HL-60/S4 treated with phorbol 12-myristate 13-acetate at 8.2 ng/mL for 4 days and 3 days (cell line): Measurements from ENCODE around the gene CXCL17.
"Not testable (repeated sequence)": the region's sequence is repeated elsewhere in the genome, so short reads cannot be mapped to it uniquely, and the experiment has no call there.

Source experiments
- in situ Hi-C: fragments of 300-500 bp; cut with MboI; formaldehyde crosslinking; loops from 2 replicates; pipeline ENCODE4 v1.15.0; 2022; ENCODE audit warnings: low sequenced_read_pairs

The CXCL17 gene, protein sequence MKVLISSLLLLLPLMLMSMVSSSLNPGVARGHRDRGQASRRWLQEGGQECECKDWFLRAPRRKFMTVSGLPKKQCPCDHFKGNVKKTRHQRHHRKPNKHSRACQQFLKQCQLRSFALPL

GRCh38 chr19:42442833-42443232 is at the start of gene CXCL17:
Gene CXCL17 (minus strand): TSS chr19:42442946. CDS start chr19:42442832, 114 bp downstream.
- in situ Hi-C loops = no loop called here

DNA sequence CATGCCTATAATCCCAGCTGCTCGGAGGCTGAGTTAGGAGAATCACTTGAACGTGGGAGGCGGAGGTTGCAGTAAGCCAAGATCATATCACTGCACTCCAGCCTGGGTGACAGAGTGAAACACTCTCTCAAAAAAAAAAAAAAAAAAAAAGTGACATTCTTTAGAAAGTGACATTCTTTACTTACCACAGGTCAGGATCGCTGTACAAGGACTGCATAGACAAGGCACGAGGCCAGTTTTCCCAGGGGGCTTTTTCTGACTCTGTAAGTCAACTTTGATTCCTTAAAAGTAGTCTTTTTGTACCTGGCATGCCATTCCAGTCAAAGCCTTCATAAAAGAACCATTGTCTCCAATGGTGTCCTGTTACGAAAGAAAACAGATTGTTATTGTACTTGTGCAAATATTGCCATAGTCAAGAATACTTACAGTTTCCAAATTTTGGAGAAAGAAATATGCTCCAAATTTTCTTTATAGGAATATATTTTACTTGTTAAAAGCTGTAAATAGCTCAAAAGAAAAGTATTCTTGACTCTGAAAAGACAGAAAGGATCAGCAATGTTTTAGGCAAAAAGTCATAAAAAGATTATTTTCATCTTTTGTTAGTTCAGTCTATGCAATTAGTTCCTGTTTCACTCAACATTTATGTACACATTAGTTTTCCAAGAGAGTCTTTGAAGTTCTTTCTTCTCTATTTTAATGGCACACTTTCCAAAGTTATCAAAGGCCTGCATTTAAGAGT is 46.2 kb upstream of the CXCL17 start:
- in situ Hi-C loops = no loop called here

DNA sequence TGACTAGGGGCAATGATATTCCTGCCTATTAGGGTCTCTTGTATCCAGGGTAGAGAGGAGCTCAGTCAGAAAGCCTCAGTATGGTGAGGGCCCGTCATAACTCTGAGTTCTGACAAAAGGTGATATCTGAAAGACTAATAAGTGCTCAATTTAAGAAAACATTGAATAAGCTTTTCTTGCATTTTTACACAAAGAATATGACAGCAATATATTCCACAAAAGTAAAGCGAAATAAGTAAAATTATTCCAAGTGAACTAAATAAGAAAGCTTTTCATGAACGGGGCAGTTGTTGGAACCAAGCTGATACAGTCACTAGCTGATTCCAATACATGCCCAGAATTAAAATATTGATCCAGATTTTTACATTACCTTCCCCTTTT is 45.0 kb upstream of the CXCL17 start:
- in situ Hi-C loops = no loop called here

DNA sequence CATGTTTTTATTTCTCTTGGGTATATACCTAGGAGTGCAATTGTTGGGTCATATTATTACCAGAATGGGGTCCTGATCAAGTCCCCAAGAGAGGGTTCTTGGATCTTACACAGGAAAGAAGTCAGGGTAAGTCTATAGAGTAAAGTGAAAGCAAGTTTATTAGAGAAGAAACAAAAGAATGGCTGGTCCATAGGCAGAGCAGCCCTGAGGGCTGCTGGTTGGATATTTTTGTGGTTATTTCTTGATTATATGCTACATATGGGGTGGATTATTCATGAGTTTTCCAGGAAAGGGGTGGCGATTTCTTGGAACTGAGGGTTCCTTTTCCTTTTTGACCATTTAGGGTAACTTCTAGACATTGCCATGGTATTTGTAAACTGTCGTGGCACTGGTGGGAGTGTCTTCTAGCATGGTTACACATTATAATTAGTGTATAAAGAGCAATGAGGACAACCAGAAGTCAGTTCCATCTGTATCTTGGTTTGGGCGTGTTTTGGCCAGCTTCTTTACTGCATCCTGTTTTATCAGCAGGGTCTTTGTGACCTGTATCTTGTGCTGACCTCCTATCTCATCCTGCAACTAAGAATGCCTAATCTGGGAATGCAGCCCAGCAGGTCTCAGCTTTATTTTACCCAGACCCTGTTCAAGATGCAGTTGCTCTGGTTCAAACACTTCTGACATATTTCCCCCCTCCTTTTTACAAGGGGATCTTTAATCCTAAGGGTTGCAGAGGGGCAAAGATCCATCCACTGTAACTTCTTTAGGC is 44.5 kb upstream of the CXCL17 start:
- in situ Hi-C loops = no loop called here

- in situ Hi-C loops = not testable (repeated sequence)
Measured at GRCh38 chr19:42485036-42485435, 42.3 kb upstream of the CXCL17 start.

DNA sequence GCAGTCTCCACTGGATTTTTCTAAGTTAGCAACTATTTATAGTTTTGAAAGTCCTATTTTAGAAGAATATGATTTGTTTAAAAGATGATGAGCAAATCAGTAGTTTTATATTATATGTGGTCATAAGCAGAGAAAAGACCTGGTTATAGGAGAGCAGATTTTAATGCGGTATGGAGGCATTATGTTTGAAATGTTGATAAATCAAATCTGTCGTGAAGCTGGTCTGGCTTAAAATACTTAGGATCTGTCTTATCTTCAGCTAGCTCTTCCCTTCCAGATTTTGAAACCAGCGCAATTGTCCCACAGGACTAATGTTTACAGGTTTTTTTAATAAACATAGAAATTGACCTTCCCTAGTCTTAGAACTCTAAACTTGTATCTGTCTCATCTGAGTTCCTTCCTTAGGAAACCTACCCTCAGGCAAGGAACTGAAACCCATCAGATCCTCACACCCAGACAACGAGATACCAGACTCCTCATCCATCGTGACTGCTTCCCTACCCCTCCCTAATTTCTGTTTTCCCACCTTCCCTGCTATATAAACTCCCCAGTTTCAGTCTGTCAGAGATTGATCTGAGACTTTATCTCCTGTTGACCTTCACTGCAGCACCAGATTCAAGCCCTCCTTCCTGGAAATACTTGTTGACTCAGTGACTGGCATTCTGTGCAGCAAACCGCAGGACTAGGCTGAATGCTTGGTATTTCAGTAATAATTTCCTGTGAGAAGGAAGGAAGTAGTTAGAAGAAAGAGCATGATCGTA is 37.8 kb upstream of the CXCL17 start:
- in situ Hi-C loops = no loop called here

- in situ Hi-C loops = no loop called here
Measured at GRCh38 chr19:42479736-42480135, 37.0 kb upstream of the CXCL17 start.

DNA sequence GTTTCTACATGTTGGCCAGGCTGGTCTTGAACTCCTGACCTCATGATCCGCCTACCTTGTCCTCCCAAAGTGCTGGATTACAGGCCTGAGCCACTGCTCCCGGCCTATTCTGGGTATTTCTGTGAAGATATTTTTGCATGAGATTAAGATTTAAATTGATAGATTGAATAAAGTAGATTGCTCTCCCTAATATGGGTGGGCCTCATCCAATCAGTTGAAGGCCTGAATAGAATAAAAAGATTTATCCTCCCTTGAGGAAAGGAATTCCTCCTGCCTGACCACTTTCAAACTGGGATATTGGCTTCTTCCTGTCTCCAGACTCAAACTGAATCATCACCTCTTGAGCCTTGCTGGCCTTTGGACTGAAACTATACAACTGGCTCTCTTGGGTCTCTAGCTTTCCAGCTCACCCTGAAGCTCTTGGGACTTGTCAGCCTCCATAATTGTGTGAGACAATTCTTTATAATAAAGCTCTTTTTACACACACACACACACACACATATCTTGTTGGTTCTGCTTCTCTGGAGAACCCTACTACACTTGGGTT is 36.1 kb upstream of the CXCL17 start:
- in situ Hi-C loops = no loop called here

GRCh38 chr19:42477933-42478332 is 35.2 kb upstream of the CXCL17 start:
- in situ Hi-C loops = no loop called here

- in situ Hi-C loops = no loop called here
Measured at GRCh38 chr19:42477117-42477516, 34.4 kb upstream of the CXCL17 start.

DNA sequence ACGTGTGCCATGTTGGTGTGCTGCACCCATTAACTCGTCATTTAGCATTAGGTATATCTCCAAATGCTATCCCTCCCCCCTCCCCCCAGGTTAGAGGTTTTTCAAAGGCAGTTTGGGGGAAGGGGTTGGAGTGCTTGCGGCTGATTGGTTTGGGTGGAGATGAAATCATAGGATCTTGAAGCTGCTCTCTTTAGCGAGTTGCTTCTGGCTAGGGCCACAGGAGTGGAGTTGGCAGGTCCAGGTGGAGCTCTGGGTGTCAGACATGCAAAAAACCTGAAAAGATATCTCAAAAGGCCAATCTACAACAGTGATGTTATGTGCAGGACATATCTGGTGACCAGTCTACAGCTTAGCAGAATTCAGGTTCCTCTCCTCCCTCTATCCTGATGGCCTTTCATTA is 32.6 kb upstream of the CXCL17 start:
- in situ Hi-C loops = no loop called here

- in situ Hi-C loops = no loop called here
Measured at GRCh38 chr19:42474743-42475142, 32.0 kb upstream of the CXCL17 start.

DNA sequence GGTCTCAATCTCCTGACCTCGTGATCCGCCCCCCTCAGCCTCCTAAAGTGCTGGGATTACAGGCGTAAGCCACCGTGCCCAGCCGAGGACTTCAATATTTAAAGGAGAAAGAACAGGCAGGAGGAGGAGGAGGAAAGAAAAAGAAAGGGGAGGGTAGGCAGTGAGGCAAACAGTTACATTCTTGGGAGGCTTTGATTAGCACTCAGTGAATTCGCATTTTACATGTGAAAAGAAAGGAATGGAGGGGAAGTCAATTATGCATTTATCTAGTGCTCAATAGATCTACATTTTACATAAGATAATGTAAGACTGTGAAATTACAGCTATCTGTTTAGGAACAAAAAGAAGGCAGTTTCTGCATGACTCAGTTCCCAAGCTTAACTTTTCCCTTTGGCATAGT is 30.9 kb upstream of the CXCL17 start:
- in situ Hi-C loops = no loop called here

DNA sequence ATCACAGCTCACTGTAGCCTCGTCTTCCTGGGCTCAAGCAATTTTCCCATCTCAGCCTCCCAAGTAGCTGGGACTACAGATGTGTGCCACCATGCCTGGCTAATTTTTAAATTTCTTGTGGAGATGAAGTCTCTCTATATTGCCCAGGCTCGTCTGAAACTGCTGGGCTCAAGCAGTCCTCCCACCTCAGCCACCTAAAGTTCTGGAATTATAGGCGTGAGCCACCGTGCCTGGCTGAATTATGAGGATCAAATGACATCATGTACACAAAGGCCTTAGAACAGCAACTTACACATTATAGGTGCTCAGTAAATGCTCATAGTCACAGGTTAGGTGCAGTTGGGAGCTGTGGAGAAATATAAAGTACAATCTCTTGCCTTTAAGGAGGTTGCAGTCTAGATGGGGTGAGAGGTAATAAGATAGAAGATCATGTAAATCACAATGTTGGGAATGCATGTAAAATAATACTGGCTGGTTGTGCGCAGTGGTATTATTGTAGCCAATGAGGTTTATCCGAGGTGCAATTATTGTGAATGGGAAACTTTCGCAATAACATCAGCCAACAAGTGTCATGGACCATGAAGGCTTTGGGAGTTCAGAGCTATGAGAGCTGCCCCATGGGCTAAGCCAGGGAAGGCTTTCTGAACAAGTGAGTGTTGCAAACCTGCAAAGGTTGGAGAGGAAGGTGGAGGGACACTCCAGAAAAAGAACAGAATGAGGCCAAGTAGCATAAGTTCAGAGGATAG is 29.8 kb upstream of the CXCL17 start:
- in situ Hi-C loops = no loop called here

DNA sequence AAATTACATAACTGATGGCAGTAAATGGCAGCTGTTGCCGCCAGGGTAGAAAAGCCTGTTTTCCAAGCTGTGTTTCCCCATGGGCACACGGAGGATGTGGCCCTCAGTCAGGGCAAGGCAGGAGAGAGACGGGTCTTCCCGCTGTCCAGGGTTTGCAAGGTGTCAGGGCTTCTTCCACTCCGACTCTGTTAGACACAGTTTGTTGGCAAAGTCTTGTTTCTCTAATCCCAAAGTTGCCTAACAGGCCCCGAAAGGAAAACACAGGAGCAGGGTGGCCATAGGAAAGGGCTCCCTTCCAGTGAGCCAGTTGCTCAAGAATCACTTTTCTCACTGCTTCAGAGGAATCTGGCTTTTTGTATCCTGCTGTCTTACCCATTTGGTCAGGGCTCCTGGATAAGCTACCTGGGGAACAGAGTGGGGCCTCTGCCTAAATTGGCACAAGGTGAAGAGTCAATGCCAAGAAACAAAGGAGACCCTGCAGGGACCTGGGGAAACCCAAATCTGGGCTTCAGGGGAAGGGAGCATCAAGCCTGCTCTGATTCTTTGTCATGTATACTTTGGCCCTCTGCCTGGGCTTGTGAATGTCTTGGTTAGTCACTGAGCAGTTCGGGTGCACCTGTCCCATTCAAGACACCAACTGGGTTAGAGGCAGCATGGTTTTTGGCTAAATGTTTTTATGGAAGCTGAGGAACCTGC is 29.0 kb upstream of the CXCL17 start:
- in situ Hi-C loops = no loop called here

DNA sequence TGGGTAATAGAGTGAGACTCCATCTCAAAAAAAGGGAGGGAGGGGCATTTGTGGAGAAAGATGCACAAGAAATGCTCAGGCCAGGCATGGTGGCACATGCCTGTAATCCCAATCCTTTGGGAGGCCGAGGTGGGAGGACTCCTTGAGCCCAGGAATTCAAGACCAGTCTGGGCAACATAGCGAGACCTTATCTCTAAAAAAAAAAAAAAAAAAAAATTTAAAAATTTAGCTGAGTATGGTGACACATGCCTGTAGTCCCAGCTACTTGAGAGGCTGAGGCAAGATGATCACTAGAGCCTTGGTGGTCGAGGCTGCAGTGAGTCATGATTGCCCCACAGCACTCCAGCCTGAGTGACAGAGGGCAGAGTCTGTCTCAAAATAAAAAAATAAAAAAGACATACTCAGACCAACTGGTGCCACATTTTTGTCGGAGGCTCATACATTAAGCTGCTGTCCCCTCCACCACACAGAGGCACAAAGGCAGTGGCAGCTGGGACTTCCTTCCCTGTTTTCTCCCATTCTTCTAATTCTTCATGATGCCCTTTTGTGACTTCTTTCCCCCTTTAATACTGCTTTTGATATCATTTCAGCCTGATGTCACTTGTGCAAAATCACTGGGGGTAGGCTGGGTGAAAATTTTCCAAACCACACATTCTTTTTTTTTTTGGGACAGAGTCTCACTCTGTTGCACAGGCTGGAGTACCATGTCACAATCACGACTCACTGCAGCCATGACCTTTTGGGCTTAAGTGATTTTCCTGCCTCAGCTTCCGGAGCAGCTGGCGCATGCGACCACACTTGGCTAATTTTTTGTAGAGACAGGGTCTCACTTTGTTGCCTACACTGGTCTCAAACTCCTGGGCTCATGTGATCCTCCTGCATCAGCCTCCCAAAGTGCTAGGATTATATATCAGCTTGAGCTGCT is 26.8 kb upstream of the CXCL17 start:
- in situ Hi-C loops = no loop called here

- in situ Hi-C loops = no loop called here
Measured at GRCh38 chr19:42468273-42468796, 25.6 kb upstream of the CXCL17 start.

- in situ Hi-C loops = no loop called here
Measured at GRCh38 chr19:42467183-42467760, 24.5 kb upstream of the CXCL17 start.
